SK-N-DZ (cell line): ENCODE measurements around the gene BCAR3.
"Not testable (repeated sequence)": the region's sequence is repeated elsewhere in the genome, so short reads cannot be mapped to it uniquely, and the experiment has no call there.

Experiments
- DNase-seq: peaks from one replicate; pipeline ENCODE4 v3.0.0-alpha.2; 2015; ENCODE audit warnings: low spot score

BCAR3 gene

DNA sequence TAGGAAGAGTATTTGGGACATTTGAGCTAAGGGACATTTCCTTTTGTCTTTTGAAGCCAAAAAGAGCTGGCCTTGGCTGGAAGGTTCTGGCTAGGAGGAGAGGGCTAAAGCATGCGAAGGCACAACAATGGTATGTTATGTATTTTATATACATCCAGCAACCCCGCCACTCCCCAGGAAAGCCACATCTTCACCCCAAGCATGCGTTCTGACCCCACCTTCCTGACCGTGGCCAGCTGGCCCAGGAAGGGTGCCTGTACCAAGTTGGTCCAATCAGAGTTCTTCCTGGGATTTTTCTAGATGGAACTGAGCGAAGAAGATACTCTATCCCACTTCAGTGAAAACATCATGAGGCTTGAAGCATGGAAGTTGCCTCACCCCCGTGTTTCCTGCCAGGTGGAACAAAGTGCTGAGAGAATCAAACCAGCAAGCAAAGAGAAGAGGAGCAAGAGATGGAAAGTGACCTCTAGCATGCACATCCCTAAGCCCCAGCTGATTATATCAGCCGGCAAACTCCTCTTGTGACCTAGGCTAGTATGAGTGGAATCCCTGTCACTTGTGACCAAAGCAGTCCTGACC lies 82.7 kb downstream of the BCAR3 start:
- DNase-seq: no peak

DNA sequence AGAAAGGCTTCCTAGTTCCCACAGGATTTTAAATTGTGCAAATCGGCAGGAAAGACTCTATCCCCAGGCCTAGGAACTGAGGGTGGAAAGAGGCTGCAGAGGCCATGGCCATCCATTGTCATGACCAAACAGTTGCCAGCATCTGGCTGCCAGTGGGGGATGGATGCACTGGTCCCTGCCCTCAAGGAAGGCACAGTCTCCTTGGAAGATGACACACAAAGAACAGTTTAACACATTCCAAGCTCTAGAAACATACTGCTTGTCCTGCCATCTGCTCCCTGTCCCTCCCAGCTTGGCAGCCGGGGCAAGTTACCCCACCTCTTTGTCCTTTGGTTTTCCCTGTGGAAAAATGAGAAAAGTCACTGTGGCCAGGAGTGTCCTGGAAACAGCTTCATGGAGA lies 83.2 kb downstream of the BCAR3 start:
- no peak for DNase-seq

DNA sequence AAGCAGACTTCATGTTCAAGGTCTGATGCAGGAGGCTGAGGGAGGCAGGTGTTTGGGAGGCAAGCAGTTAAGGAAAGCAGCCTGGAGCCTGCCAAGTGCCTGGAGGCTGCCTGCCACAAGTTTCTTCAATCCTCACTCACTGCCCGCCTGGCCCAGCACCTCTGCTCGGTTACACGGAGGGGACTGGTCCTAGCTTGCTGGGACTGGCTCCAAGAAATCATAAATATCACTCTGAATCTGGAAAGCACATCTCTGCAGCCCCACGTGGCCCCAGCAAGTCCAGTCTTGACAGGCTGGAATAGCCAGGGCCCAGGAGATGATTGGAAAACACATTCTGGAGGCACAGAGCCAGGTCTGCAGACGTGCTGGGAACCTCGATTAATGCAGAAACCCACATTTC lies 83.9 kb downstream of the BCAR3 start:
- DNase-seq: no peak

DNA sequence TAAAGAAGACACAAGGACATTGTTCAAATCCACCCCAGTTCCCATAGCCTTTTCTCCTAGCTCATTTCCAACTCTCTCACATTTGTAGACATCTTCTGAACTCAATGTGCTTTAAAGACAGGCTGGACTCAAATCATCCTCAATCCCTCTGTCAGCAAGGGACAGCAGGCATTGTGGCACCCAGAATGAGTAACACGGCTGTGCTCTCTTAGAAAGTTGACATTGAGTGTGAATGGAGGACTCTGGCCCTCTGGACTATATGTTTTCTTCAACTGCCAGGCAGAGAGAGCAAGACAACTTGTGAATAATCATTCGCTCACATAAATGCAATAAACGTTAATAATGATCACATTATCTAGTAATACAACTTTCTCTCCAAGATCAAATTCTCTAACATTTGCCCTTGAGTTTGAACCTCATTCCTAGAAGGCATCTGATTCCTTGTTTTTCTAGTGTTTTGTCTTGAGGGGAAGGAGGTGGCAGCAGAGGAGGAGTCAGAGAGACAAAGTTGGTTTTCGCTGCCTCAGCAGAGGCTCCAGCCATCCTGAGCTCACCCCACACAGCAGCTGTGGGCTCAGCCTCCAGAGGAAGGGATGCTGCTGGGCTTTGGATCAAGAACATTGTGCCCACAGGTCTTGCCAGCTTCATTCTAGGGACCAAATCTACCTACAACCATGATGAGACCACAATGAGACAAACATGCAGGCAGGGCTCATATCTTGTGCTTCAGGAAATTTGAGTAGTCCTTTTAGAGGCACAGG lies 85.1 kb downstream of the BCAR3 start:
- no peak for DNase-seq

DNA sequence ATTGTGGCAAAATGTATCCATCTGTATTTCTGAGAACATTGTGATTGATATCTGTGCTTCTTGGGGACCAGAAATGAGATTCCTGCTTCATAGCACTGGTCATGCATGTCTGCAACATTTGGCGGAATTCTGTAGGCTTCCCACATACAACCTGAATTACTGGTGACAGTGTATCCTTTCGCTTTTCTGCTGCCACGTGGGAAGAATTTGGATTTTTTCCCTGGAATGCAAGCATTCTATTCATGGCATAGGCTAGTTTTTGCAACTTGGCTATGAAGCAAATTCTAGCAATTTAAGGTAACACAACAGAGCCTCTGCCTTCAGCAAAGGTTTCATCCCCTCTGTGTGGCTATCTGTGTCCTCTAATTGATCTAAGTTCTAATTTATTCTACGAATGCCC lies 85.9 kb downstream of the BCAR3 start:
- no peak for DNase-seq

DNA sequence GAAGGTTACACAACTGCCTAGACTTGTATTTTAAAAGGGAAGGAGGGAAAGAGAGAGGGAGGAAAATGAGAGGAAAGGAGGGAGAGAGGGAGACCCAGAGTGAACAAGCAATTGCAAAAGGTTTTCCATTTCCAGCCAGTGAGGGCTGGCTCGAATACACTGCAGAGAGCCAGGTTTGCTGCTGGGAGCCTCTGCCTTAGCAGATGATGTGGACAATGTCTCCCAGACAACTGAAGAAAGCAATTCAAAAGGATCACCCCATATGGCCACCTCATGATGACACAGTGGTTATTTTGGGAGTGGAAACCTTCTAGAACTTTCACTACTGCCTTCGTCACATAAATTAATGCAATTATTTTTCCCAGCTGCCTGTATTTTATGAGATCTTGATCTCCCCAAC lies 86.4 kb downstream of the BCAR3 start:
- DNase-seq: no peak

DNA sequence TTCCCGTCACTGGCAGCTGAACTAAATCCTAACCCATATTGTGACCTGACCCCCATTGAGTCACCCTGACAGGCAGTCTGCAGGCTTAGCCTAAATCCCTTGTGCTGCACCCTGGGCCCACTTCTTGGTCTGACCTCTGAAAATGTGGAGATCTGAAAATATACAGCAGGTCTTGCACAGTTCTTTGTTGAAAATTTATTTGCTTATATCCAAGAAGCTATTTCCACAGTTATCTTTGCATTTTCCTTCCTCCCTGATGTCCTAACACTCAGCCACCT lies 87.1 kb downstream of the BCAR3 start:
- DNase-seq: no peak

DNA sequence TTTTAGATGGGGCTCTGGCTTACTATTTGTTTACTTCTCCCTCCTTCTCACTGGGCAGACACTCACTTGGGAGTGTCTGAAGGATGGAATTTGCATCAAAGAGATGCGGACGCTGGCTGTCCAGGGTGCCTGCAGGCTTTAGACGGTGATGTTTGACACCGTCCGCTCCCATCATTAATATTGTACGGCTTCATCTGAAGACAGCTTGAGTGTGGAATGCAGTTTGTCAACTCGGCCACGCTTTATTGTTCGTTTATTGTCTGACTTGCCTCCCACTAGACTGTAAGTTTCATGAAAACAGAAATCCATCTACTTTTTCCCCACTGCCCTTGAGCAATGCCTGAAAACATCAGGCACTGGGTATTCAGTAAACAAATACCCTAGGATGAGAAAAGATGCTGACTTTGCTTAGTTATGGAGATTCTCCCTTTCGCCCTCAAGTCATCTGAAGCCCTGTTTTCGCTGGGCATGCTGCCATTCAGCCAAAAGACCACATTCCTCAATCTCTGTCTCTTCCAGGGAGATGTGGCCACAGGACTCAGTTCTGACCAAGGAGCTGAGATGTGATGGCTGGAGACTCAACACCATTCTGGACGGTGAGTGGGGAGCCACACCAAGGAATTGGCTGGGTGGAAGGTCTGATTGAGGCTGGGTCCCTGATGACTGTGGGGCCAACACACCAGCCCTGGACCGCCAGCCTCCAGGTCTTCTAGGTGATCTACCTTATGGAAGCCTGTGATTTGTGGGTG lies 87.6 kb downstream of the BCAR3 start:
- DNase-seq: no peak

DNA sequence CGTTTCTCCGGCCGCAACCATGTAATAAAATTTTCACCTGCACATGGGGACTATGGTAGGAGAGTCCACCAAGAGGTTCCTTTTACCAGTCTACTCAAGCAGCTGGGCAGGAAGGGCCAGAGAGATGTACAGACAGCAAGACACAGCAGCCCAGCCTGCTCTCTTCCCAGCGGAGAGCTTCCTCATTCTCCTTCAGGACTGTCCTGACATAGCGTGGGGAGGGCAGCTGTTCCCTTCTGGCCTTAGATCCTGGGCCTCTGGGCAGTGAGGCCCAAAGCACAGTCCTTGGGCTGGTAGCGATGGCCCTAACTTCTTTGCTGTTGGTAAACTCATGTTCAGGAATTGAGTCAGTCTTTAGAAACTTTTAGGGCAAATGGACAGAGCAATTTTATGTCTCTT lies 89.1 kb downstream of the BCAR3 start:
- DNase-seq: no peak

DNA sequence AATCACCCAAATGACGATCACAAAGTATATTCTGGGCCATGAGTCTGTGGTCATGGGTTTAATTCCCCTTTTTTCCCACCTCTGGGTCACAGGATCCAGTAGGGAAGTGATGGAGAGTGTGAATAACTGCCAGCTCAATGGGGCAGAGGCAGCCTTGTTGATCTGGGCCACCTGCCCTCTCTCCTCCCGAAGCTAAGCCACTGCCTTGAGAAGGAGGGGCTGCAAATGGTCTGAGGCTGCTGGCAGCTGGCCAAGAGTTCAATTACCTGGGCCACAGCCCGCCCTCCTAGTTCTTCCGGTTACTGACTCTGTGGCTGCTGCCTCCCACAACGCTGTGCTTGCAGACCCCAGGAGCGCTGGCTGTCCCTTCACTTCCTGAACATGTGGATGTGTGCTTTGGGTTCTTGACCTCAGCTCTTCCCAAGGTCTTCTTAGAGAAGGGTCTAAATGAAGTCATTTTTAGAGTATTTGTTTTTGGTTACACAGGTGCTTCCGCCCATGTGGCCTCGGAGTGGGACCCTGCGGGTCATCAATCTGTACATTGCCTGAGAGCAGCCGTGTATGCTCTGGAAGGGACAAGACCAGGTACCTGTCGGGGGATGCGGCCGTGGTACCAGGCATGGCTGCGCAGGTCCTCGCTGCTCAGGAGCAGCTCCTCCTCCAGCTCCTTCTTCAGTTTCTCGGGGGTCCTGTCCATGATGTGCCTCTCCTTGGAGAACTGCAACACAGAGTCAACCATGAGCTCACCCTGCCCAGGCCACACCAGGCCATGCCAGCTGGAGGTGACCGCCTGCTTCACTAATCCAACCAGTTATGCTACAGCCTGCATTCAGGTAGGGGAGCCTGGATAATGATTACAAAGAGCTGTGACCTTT lies 89.7 kb downstream of the BCAR3 start:
- DNase-seq: peak; percentile 92

DNA sequence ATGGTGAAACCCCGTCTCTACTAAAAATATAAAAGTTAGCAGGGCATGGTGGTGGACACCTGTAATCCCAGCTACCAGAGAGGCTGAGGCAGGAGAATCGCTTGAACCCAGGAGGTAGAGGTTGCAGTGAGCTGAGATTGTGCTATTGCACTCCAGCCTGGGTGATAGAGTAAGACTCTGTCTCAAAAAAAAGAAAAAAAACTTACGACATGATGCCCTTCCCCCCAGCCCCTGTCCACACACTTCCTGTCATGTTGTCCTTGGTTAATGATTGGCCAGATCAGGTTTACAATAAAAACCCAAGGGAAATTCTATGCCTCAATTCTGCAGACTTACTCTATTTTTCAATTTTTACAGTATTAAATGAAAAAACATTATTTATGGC lies 90.4 kb downstream of the BCAR3 start:
- not testable (repeated sequence) for DNase-seq

DNA sequence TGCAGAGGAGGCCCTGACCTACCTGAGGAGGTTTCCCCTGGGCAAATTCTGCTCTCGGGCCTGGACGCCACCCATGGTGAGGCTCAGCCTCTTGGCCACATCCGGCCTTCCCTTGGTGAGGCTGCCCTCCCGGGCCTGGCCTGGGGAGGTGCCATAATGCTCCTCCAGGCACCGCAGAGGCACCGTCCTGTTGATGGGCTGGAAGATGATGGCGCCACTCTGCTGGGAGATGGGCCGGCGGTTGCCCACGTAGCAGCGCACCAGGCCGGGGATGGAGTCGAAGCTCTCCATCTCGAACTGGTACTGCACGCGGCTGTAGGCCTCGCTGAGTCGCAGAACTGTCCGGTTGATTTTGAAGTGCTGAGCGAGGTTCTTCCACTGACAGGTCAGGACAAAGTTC lies 92.7 kb downstream of the BCAR3 start:
- DNase-seq: no peak

DNA sequence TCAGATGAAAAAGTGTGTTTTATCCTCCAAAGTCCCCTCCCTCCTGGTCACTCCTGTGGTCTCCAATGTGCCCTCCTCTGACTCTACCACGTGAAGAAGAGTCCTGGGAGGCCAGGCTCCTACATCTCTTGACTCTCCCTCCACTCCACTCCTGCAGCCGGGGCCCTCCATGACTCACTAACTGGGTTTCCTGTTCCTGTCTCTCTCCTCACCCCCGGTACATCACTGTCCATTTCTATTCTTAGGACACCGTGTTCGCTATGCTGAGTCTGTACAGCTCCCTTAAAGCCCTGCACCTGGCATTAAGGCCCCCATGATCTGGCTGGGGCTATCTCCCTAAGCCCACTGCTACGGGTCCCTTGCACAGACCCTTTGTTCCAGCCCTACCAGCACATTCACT lies 93.4 kb downstream of the BCAR3 start:
- DNase-seq: no peak

DNA sequence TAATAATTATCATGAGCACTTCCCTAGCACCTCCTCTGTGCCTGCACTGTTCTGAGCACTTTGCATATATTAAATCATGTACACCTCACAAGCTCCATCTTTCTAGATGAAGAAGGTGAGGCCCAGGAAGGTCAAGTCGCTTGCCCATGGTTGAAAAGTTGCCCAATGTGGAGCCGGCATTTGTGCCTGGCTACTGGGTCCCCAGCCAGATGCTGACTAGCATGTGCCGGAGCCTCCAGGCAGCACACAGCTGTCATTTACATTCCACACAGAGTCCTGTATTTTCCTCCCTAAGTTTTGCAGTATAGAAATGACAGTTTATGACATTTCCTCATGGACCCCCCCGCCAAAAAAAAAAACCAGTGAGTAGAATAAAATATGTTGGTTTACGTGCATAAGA lies 94.3 kb downstream of the BCAR3 start:
- no peak for DNase-seq

DNA sequence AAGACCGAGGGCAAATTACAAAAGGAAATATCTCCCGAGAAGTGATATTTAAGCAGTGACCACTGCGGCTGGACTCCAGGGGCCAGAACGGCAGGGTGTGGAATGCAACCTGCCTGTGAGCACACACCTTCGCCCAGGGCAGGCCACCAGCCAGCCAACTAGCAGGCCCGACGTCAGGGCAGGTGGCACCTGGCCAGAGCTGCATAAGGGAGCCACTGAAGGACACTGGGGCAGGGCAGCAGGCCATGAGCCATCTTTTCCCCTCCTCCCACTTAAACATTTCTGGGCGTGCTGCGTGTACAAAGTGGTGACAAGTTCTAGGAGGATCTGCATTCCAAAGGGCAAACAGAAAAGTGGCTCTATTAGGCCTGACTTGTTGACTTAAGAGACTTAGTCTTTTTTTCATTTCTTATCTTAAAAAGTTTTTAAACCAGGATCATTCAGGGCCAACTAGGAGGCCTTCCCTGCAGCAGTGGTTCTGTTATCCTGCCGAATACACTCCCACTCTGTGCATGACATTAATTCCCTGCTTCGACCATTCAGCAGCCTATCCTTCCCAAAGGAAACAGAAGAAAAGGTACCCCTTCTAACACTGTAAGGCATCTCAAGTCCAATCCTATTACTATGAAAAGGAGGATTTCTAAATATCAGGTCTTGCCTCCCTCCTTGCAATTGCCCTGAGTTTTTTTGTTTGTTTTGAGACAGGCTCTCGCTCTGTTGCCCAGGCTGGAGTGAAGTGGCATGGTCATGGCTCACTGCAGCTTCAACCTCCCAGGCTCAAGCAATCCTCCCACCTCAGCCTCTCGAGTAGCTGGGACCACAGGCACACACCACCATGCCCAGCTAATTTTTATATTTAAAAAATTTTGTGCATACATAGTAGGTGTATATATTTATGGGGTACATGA lies 96.3 kb downstream of the BCAR3 start:
- DNase-seq: no peak

DNA sequence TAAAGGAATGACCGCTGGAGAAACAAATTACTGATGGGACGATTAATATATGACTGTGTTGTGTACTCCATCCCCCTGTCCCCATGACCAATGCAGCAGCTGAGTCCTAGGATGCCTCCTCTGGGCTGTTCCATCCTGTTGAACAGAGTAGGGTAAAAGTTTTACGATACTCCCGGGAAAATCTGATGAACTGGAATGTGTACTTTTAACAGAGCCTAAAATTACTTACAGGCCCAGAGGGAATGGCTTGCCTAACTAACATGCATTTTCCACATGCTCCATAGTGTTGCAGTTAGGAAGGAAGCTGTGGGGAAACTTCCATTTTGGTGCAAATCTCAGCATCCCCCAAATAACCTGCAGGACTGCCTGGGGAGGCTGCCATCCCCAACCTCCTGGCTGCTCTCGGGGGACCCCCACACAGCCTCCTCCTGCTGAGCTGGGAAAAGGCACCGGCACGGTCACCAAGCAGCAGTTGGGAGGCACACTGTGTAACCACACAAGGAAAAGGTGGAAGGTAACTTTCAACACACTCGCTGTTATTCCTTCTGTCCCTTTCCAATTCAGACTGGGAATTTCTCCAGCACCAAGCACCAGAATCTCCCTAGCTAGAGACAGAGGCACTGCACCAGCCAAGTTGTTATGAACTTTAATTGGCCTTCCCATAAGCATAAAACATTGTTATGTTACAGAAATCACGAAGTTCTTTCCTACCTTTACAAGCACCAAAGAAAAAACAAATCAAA lies 97.2 kb downstream of the BCAR3 start:
- DNase-seq: no peak

DNA sequence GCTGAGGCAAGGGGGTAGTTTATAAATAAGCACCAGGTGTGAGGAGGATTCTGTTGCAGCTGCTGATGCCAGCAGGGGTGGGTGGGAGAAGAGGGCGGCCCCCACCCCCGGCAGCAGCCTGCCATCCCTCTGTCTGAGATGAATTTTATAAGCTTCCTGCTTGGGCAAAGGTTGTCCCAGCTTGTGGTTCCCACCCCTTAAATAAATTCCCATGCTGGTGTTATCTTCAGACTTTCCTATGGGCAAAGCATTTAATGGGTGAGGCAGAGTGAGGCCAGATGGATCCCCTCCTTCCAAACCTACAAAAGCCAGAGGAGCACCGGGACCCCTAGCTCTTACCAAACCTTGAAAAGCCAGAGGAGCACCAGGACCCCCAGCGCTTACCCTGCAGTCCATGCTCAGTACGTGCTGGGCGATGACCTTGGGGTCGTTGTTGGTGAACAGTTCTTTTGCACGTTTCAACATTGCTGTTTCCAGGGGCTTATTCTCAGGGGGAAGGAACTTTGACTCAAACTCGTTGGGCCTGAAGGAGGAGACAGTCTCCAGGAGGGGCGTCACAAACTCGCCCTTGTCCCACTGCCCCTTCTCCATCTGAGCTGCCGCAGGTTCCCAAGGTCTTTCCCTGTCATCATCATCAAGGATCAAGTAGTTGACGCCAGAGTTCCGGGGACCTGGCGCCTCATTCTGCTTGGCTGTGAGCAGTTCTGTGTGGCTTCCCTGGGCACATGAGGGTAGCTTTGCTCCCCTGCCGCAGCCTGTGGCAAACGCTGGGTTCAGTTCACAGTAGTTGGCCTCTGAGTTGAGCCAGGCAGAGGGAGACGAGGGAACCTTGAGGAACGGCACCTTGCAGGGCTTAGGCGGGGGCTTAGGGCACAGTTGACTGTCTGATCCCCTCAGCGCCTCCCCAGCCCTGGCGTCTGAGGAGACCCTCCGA lies 99.5 kb downstream of the BCAR3 start:
- DNase-seq: no peak

DNA sequence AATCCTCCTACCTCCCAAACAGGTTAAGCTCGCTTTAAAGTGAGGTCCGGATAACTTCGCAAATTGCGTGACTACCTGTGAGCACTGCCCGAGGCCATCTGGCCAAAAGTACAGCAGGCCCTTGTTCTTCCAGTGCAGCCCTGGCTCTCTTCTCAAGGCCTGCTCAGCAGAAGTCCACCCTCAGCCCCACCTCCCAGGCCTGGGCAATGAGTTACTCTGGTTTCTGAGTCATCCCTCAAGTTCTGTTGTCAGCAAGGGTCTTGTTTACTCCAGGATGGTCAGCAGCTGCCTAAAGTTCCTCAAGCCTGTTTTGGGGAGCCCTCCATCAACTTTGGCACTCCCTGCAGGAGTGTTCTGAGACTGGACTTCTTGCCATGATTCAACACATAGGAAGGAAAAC lies 101.7 kb downstream of the BCAR3 start:
- no peak for DNase-seq
